Stimulated activated CD8-positive, alpha-beta memory T cell treated with anti-CD3 and anti-CD28 coated beads, Interleukin-15, amount 100 ng/mL, for 48 hours (primary cell): ENCODE data around the gene C6.

ENCODE experiments used
- DNase-seq, 2 donors: peaks; one replicate each; pipeline ENCODE4 v3.0.0-alpha.2; 2020; ENCODE audit warnings: low read depth in 2 of 2

C6 gene

DNA sequence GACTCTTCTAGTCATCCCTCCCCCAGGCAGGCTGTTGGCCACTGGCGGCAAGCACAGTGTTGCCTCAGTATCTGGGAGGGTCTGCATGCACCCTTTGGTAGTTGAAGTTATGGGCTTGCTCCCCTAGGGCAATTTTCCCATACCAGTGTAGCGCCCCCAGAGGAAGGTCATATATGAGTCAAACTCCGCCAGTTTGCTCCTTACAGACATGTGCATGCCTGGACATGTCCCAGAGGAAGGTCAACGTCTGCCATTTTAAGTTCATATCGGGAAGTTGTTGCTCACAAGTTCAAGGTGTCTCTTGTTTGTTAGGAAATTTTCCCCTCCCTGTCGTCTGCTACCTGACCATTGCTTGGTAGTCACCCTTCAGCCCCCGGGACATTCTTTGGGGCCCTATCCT lies 90.9 kb downstream of the C6 start:
- no peak for DNase-seq

DNA sequence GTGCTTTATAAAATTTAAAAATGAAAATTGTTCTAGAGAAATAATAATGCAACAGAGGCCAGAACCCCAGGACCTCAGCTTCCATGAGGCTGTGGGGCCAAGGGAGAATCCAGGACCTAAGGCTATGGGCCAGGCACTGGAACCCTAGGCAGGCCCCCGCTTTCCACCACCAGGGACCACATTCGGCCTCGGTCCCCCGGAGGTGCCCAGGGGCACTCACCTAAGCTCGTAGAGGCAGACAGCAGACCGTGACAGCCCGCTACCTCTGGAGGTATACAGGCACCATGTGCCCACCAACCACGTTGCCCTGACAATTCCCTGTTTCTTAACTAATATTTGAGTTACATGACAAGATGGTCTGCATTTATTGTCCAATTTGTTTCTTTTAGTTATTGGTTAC lies 92.7 kb downstream of the C6 start:
- no peak for DNase-seq

DNA sequence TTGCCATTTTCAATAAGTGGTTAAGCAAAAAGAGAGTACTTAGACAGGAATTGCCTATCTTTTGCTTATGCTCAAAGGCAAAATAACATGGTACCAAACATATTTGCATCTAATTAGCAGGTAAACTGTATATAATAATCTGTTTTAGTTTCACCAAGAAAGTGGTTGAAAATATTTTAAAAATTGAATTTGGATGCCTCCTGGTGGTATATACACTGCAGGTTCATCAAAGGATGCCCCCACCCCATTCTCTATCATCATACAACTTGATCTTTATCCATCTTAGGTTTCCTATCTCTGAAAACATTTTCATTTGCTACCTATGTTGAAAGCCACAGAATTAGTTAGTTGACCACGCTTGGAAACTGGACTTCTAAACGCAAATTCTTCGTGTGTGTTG lies 95.2 kb downstream of the C6 start:
- DNase-seq: no peak

DNA sequence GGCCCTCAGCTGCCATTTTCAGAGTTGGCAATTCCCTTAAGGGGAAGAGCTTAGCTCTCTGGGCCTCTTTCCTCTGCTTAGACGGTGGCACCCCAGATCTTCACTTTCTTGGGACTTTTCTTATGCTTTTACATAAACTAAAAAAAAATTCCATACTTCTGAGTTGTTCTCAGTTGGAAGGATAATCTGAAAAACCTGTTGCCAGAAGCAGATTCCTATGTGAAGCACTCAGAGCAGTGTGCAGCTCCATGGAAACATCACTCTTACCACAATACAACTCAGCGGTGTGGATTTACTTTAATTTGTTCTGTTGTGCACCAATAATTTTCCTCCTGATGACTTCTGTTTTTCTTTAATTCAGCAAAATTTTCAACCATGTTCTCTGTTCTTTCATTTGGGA lies 98.1 kb downstream of the C6 start:
- DNase-seq: no peak

DNA sequence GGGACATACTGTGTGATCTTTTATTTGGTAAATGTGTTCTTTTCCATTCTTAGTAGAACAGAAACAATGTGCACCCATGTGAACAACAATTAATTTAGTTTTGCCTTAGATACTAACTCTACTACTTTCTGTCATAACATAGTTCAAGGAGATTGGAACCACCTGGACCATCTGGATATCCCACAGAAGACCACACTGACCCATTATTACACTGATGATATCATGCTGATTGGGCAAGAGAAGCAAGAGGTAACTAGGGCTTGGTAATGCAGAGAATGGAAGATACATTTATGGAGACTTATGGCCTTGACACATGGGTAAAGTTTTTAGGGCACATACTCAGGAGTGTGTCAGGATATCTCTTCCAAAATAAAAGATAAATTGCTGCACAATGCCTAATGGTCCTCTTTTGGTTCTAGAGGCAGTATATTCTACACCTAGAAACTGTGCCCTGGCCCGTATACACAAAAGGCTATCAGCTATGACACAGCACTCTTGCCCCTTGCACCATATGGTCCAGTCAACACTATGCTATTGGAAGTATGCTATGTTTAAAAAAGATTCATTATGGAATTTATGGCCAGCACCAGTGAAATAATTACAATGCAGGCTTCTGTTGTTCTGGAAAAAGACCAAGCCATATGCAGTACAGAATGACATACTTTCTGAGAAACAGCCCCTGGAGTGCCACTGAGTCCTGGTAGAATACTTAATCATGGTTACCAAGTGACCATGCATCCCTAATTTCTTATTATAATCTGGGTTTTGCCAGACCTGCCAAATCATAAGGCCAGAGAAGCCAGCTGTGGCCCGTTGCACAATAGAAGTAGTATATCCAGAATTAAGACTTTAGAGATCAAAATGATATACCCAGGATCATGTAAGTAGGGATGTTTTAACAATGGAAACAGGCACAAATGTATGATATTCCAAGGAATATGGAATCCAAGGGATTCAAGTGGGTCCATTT lies 100.6 kb downstream of the C6 start:
- DNase-seq: no peak

DNA sequence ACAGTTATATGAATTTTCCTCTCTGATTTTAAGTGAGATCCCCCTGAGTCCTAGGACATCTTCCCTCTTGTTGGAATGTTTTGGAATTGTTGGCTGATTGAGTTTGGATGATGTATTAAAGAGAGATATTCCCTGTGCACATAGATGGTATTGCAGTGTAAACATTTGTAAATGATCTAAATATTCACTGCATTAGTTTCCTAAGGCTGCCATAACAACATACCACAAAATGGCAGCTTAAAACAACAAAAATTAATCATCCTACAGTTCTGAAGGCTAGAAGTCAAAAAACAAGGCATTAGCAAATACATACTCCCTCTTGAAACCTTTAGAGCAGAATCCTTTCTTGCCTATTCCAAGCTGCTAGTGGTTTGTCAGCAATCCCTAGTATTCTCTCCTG lies 104.1 kb downstream of the C6 start:
- no peak for DNase-seq

DNA sequence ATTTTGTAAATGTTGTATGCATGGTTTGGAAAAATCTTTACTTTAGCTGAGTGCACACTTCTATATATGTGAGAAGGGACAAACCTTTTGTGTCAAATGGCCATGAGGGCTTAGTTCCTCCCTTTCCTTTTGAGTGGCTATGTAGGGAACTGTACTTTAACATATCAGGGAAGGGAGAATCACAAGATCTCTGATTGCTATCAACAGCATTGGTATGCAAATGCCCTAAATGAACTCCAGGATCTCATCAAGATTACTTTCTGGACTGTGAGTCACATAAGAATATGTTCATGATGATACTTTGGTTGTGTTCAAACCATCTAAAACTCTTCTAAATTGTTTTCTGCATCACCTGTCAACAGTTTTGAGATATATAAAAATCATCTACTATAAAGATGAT lies 111.0 kb downstream of the C6 start:
- DNase-seq: no peak

DNA sequence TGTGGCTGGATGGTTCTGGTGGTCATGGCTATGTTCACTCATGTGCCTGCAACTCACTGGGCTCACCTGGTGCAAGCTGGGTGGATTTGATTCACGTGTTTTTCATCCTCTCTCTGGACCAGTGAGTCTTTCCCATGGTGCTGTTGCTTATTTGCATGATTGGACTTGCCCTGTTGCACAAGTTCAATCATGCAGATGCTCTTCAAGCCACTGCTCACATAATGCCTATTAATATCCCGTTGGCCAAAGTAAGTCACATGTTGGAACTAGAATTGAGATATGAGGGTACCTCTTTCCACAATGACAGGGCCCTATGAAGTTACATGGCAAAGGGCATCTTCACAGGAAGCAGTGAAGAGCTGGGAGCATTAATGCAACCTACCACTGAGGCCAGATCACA lies 115.7 kb downstream of the C6 start:
- DNase-seq: no peak

DNA sequence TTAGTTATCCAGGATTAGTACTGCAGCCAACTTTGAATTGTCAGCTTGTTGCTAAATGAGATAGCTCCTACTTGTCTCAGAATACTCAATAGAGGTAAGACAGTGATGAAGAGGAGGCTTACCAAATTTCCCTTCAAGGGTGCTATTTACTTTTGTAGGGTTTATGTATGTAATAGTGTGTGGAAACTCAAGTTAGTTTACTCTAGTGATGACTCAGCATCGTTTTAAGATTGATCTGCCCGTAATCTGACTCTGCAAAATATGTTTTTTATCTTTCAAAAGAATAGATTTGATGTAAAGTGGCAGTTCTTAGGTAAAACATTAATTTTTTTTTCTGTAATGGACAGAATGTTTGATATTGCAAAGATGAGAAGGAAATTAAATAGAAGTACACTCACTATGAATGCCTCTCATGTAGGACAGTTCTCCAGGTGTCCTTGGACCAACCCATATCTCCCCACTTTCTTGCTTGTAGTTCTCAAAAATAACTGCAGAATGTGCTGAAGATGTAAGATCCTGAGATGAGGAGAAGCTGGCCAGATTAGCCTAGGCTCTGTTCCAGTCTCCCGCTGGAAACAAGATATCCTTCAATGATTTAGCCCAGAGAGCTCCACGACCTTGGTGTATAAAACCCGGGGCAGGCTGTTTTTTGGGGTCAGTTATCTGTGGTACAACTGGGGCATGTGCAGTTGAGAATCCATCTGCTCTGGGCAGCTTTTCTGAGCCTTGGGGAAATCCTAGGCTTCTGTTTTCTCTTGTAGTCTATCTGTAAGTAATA lies 117.8 kb downstream of the C6 start:
- no peak for DNase-seq

DNA sequence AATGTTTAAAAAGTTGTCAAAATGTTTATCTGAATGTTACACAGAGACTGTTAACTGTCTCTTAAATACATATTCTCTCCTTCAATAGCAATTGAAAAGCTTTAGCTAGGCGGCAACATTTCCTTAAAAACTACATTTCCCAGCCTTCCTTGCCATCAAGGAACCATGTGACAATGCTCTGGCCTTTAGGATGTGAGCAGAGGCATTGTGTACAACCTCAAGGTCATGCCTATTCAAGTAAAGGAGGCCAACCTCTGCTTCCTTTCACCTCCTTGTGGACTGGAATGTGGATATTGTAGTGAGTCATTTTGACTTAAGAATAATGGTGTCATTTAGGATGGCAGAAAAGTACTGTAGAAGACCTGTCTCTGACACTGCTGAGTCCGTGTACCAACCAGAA lies 118.5 kb downstream of the C6 start:
- DNase-seq: no peak

DNA sequence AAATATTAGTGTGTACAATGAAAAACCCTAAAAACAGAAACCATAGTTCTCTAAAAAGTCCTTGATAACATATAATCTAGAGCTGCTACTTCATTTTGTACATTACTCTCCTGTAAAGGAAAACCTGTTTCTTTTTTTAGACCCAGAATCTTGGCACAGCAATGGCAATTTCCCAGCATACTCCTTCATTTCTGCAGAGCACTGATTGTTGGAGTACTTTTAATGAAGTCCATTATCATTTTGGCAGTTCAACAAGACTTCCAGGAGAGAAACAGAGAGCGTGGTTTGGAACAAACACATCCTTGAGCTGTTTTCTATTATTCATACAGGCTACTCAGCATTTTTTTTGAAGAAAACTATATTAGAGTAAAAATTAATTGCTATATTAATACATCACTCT lies 119.5 kb downstream of the C6 start:
- DNase-seq: no peak
